KMS-11 (cell line): ENCODE measurements around the gene PCBD2.

Experiments
- H2AFZ ChIP-seq: fragments of 200-600 bp; sonication (generic); 2 replicates; pipeline ENCODE4 v1.6.1; 2016; ENCODE audit warnings: antibody characterized with exemption, mixed run types, low read depth
- H3K27ac ChIP-seq: fragments of 200-600 bp; sonication (generic); 2 replicates; pipeline ENCODE4 v1.6.1; 2016; ENCODE audit warnings: mild to moderate bottlenecking, mixed run types
- H3K27me3 ChIP-seq: fragments of 200-600 bp; sonication (generic); 2 replicates; pipeline ENCODE4 v1.6.1; 2017; ENCODE audit warnings: mild to moderate bottlenecking, low read depth, mixed run types, moderate library complexity; ENCODE audit not compliant: insufficient read depth
- H3K36me3 ChIP-seq: fragments of 200-600 bp; sonication (generic); 2 replicates; pipeline ENCODE4 v1.6.1; 2017; ENCODE audit warnings: mild to moderate bottlenecking, mixed run types; ENCODE audit not compliant: insufficient read depth
- H3K4me1 ChIP-seq: fragments of 200-600 bp; sonication (generic); 2 replicates; pipeline ENCODE4 v1.6.1; 2016; ENCODE audit warnings: mild to moderate bottlenecking, low read depth, mixed run types; ENCODE audit not compliant: poor library complexity, severe bottlenecking
- H3K4me2 ChIP-seq: fragments of 200-600 bp; sonication (generic); 2 replicates; pipeline ENCODE4 v1.7.0; 2016; ENCODE audit warnings: mild to moderate bottlenecking, mixed run types
- H3K4me3 ChIP-seq: fragments of 200-600 bp; sonication (generic); IDR thresholded peaks from 2 replicates; pipeline ENCODE4 v1.6.1; 2017; ENCODE audit warnings: low read depth, low read length, mixed read lengths; ENCODE audit not compliant: insufficient read depth
- H3K79me2 ChIP-seq: fragments of 200-600 bp; sonication (generic); 2 replicates; pipeline ENCODE4 v1.6.1; 2016; ENCODE audit warnings: low read depth, mixed run types; ENCODE audit not compliant: insufficient read depth
- H3K9ac ChIP-seq: fragments of 200-600 bp; sonication (generic); 2 replicates; pipeline ENCODE4 v1.6.1; 2016; ENCODE audit warnings: mild to moderate bottlenecking, mixed run types
- H4K20me1 ChIP-seq: fragments of 200-600 bp; sonication (generic); 2 replicates; pipeline ENCODE4 v1.6.1; 2016; ENCODE audit warnings: mild to moderate bottlenecking, mixed run types; ENCODE audit not compliant: insufficient read depth
- CTCF ChIP-seq: fragments of 200-600 bp; sonication (generic); conservative IDR thresholded peaks from 2 replicates; pipeline ENCODE4 v1.6.1; 2017; ENCODE audit warnings: low read depth, mild to moderate bottlenecking, antibody characterized with exemption, low read length, moderate library complexity, mixed read lengths

Gene PCBD2

GRCh38 chr5:134918861-134919260, 13.9 kb downstream of the PCBD2 start:
- no peaks in the 10 kb centered on the region for H3K79me2 ChIP-seq
- no peak overlapping the region for H3K4me2 ChIP-seq
- no peak for TF ChIP-seq CTCF
- H3K27me3 ChIP-seq: no peaks in the 10 kb centered on the region
- no peaks in the 10 kb centered on the region for H3K36me3 ChIP-seq
- H3K27ac ChIP-seq: no peak overlapping the region
- no peak overlapping the region for H3K9ac ChIP-seq
- H3K4me1 ChIP-seq: no peaks in the 10 kb centered on the region
- H3K4me3 ChIP-seq: no peak overlapping the region
- no peaks in the 10 kb centered on the region for H4K20me1 ChIP-seq
- no peak overlapping the region for H2AFZ ChIP-seq

GRCh38 chr5:134920848-134921575, 16.1 kb downstream of the PCBD2 start:
- H3K4me3 ChIP-seq: no peak overlapping the region

GRCh38 chr5:134932508-134932907, 27.6 kb downstream of the PCBD2 start:
- no peak for TF ChIP-seq CTCF
- Histone ChIP-seq H3K79me2 (no peaks in the 10 kb centered on the region), H4K20me1 (no peaks in the 10 kb centered on the region), H3K27ac (no peak overlapping the region), H2AFZ (no peak overlapping the region), H3K4me3 (no peak overlapping the region), H3K9ac (no peak overlapping the region), H3K36me3 (no peaks in the 10 kb centered on the region; the same call in 1 of the 2 replicates), H3K27me3 (no peaks in the 10 kb centered on the region), H3K4me1 (no peaks in the 10 kb centered on the region), H3K4me2 (no peak overlapping the region)

More at GRCh38 chr5:134920848-134921575, 16.1 kb downstream of the PCBD2 start:
- H3K36me3 ChIP-seq: no peaks in the 10 kb centered on the region
- H4K20me1 ChIP-seq: no peaks in the 10 kb centered on the region
- H3K4me2 ChIP-seq: no peak overlapping the region
- H3K4me1 ChIP-seq: no peaks in the 10 kb centered on the region
- no peak for TF ChIP-seq CTCF
- no peaks in the 10 kb centered on the region for H3K27me3 ChIP-seq
- no peaks in the 10 kb centered on the region for H3K79me2 ChIP-seq
- no peak overlapping the region for H3K9ac ChIP-seq
- no peak overlapping the region for H3K27ac ChIP-seq
- H2AFZ ChIP-seq: no peak overlapping the region

GRCh38 chr5:134934202-134934601, 29.3 kb downstream of the PCBD2 start:
- Histone ChIP-seq H3K4me1 (peaks cover 3% of the 10 kb centered on the region), H4K20me1 (no peaks in the 10 kb centered on the region), H3K27ac (no peak overlapping the region), H3K27me3 (no peaks in the 10 kb centered on the region), H3K4me2 (no peak overlapping the region), H3K36me3 (no peaks in the 10 kb centered on the region; the same call in 1 of the 2 replicates), H2AFZ (no peak overlapping the region), H3K9ac (no peak overlapping the region), H3K4me3 (no peak overlapping the region), H3K79me2 (no peaks in the 10 kb centered on the region)
- no peak for TF ChIP-seq CTCF
